Nephron (organoid): ENCODE results near the gene COMT.
A peak's percentile ranks its signal among the peaks of the same experiment; 100 is the strongest.

Experiments used
- H3K27ac Mint-ChIP-seq, 3 experiments: 2 replicates each; pipeline ENCODE4 v1.8.0; 2020; ENCODE audit warnings: mixed read lengths in 3 of 3, mild to moderate bottlenecking in 2 of 3, moderate library complexity in 1 of 3
- H3K27me3 Mint-ChIP-seq: 2 replicates; pipeline ENCODE4 v1.8.0; 2021; ENCODE audit warnings: low read depth, mild to moderate bottlenecking, moderate library complexity, mixed read lengths
- H3K36me3 Mint-ChIP-seq: 2 replicates; pipeline ENCODE4 v1.8.0; 2020; ENCODE audit warnings: low read depth, mixed read lengths
- H3K4me1 Mint-ChIP-seq: 2 replicates; pipeline ENCODE4 v1.8.0; 2020; ENCODE audit warnings: mixed read lengths
- H3K4me3 Mint-ChIP-seq, 3 experiments: 2 replicates each; pipeline ENCODE4 v1.8.0; 2020; ENCODE audit warnings: mild to moderate bottlenecking in 3 of 3, mixed read lengths in 3 of 3, moderate library complexity in 2 of 3
- H3K9me3 Mint-ChIP-seq: 2 replicates; pipeline ENCODE4 v1.8.0; 2020; ENCODE audit warnings: mixed read lengths
- CTCF ChIP-seq, 3 experiments: fragments of 200-600 bp; sonication (generic); IDR thresholded peaks; one replicate each; pipeline ENCODE4 v1.5.0; 2021; ENCODE audit warnings: antibody characterized with exemption in 3 of 3; ENCODE audit not compliant: unreplicated experiment in 3 of 3

Gene COMT

GRCh38 chr22:19965771-19966709 is 24.5 kb downstream of the COMT start:
- Mint-ChIP-seq H3K9me3 (no peaks in the 10 kb centered on the region), H3K27me3 (peaks cover 3% of the 10 kb centered on the region), H3K4me3 (no peak overlapping the region), H3K4me1 (peaks cover 22% of the 10 kb centered on the region), H3K27ac (peak overlapping the region in 1 of 3 experiments; percentile 56), H3K36me3 (peaks cover 14% of the 10 kb centered on the region)
- peak in 1 of 3 experiments; percentile 19 for TF ChIP-seq CTCF (IDR thresholded peaks at IDR 0.05; ENCODE audit: unreplicated experiment in 3 of 3)

- H3K4me3 Mint-ChIP-seq = no peak overlapping the region
- TF ChIP-seq CTCF (IDR thresholded peaks at IDR 0.05; ENCODE audit: unreplicated experiment in 3 of 3) = no peak
- H3K27me3 Mint-ChIP-seq = peaks cover 3% of the 10 kb centered on the region
- peaks cover 16% of the 10 kb centered on the region for H3K36me3 Mint-ChIP-seq
- H3K27ac Mint-ChIP-seq = peak overlapping the region; percentile 10 to 58 (median 24)
- H3K9me3 Mint-ChIP-seq = no peaks in the 10 kb centered on the region
- H3K4me1 Mint-ChIP-seq = peaks cover 22% of the 10 kb centered on the region
These were observed 25.6 kb downstream of the COMT start for GRCh38 chr22:19966908-19967750.

- Mint-ChIP-seq H3K27me3 (peaks cover 3% of the 10 kb centered on the region), H3K36me3 (peaks cover 17% of the 10 kb centered on the region), H3K4me3 (no peak overlapping the region), H3K9me3 (no peaks in the 10 kb centered on the region), H3K27ac (no peak overlapping the region), H3K4me1 (peaks cover 22% of the 10 kb centered on the region)
- TF ChIP-seq CTCF (IDR thresholded peaks at IDR 0.05; ENCODE audit: unreplicated experiment in 3 of 3) = no peak
These were observed 26.4 kb downstream of the COMT start for GRCh38 chr22:19967850-19968449.

DNA sequence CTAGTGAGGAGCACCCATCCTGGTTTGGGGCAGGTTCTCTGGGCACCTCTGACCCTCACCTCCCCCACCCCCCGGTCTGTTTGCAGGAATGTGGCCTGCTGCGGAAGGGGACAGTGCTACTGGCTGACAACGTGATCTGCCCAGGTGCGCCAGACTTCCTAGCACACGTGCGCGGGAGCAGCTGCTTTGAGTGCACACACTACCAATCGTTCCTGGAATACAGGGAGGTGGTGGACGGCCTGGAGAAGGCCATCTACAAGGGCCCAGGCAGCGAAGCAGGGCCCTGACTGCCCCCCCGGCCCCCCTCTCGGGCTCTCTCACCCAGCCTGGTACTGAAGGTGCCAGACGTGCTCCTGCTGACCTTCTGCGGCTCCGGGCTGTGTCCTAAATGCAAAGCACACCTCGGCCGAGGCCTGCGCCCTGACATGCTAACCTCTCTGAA is 26.9 kb downstream of the COMT start:
- Mint-ChIP-seq H3K27me3 (peaks cover 3% of the 10 kb centered on the region), H3K36me3 (peaks cover 17% of the 10 kb centered on the region), H3K27ac (no peak overlapping the region), H3K4me1 (peaks cover 22% of the 10 kb centered on the region), H3K9me3 (no peaks in the 10 kb centered on the region), H3K4me3 (no peak overlapping the region)
- no peak for TF ChIP-seq CTCF (IDR thresholded peaks at IDR 0.05; ENCODE audit: unreplicated experiment in 3 of 3)

DNA sequence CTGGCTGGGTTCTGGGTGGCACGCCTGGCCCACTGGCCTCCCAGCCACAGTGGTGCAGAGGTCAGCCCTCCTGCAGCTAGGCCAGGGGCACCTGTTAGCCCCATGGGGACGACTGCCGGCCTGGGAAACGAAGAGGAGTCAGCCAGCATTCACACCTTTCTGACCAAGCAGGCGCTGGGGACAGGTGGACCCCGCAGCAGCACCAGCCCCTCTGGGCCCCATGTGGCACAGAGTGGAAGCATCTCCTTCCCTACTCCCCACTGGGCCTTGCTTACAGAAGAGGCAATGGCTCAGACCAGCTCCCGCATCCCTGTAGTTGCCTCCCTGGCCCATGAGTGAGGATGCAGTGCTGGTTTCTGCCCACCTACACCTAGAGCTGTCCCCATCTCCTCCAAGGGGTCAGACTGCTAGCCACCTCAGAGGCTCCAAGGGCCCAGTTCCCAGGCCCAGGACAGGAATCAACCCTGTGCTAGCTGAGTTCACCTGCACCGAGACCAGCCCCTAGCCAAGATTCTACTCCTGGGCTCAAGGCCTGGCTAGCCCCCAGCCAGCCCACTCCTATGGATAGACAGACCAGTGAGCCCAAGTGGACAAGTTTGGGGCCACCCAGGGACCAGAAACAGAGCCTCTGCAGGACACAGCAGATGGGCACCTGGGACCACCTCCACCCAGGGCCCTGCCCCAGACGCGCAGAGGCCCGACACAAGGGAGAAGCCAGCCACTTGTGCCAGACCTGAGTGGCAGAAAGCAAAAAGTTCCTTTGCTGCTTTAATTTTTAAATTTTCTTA is 27.8 kb downstream of the COMT start:
- TF ChIP-seq CTCF (IDR thresholded peaks at IDR 0.05; ENCODE audit: unreplicated experiment in 3 of 3) = no peak
- Mint-ChIP-seq H3K9me3 (no peaks in the 10 kb centered on the region), H3K27me3 (peaks cover 3% of the 10 kb centered on the region), H3K4me1 (peaks cover 22% of the 10 kb centered on the region), H3K4me3 (no peak overlapping the region), H3K36me3 (peaks cover 17% of the 10 kb centered on the region), H3K27ac (no peak overlapping the region)
